ENCODE measurements around the gene ZFAND3.

- no peak for TF ChIP-seq TAF1 (IDR thresholded peaks at IDR 0.05; ENCODE audit: low read depth)
- TF ChIP-seq, protein P1, sequence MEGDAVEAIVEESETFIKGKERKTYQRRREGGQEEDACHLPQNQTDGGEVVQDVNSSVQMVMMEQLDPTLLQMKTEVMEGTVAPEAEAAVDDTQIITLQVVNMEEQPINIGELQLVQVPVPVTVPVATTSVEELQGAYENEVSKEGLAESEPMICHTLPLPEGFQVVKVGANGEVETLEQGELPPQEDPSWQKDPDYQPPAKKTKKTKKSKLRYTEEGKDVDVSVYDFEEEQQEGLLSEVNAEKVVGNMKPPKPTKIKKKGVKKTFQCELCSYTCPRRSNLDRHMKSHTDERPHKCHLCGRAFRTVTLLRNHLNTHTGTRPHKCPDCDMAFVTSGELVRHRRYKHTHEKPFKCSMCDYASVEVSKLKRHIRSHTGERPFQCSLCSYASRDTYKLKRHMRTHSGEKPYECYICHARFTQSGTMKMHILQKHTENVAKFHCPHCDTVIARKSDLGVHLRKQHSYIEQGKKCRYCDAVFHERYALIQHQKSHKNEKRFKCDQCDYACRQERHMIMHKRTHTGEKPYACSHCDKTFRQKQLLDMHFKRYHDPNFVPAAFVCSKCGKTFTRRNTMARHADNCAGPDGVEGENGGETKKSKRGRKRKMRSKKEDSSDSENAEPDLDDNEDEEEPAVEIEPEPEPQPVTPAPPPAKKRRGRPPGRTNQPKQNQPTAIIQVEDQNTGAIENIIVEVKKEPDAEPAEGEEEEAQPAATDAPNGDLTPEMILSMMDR (IDR thresholded peaks at IDR 0.05; ENCODE audit: poor library complexity, severe bottlenecking), result no peak
- no peak for TF ChIP-seq POLR2AphosphoS5 (IDR thresholded peaks at IDR 0.05)
- no peak for TF ChIP-seq EP300 (conservative IDR thresholded peaks at IDR 0.05; ENCODE audit: poor library complexity, severe bottlenecking)
- TF ChIP-seq EZH2 (IDR thresholded peaks at IDR 0.05; ENCODE audit: borderline replicate concordance, insufficient read depth, low read length, poor library complexity, severe bottlenecking), result no peak
- no peak for TF ChIP-seq RAD21 (conservative IDR thresholded peaks at IDR 0.05)
- TF ChIP-seq REST (IDR thresholded peaks at IDR 0.05; ENCODE audit: borderline replicate concordance), result no peak
Observed at GRCh38 chr6:38056361-38056760, 236.8 kb downstream of the ZFAND3 start.

Measured in neural cell (in vitro differentiated cells).